Activated CD8-positive, alpha-beta T cell treated with anti-CD3 and anti-CD28 coated beads for 36 hours (primary cell): Measurements from ENCODE around the gene GLDC. TPM values are rescaled to one million over a fixed set of nuclear protein-coding genes. Genes with fewer than 3 reads are reported as not detected.

Source experiments
- ATAC-seq: fragments of 200-7000 bp; cut with Tn5 transposase; one replicate; pipeline ENCODE4 v1.10.0; 2021; ENCODE audit warnings: mild to moderate bottlenecking, moderate library complexity
- CTCF ChIA-PET: fragments of 350-600 bp; sonication (Branson Sonifier 250); formaldehyde crosslinking; loops from one replicate; lab custom pipeline; 2021; ENCODE audit warnings: antibody characterized with exemption; lab: Charles Lee
- POLR2A ChIA-PET: fragments of 350-600 bp; sonication (Branson Sonifier 250); formaldehyde crosslinking; loops from one replicate; lab custom pipeline; 2021; ENCODE audit warnings: antibody characterized with exemption; lab: Charles Lee
- DNase-seq: peaks from one replicate; pipeline ENCODE4 v3.0.0-alpha.2; 2020
- H3K27ac Mint-ChIP-seq: one replicate; pipeline ENCODE4 v1.8.0; 2021; ENCODE audit warnings: mild to moderate bottlenecking, mixed read lengths
- H3K27me3 Mint-ChIP-seq: one replicate; pipeline ENCODE4 v1.8.0; 2021; ENCODE audit warnings: mixed read lengths
- H3K36me3 Mint-ChIP-seq: one replicate; pipeline ENCODE4 v1.8.0; 2021; ENCODE audit warnings: low read depth, mixed read lengths
- H3K4me1 Mint-ChIP-seq: one replicate; pipeline ENCODE4 v1.8.0; 2021; ENCODE audit warnings: low read depth, mixed read lengths
- H3K4me3 Mint-ChIP-seq: one replicate; pipeline ENCODE4 v1.8.0; 2021; ENCODE audit warnings: mild to moderate bottlenecking, moderate library complexity, mixed read lengths
- H3K9me3 Mint-ChIP-seq: one replicate; pipeline ENCODE4 v1.8.0; 2021; ENCODE audit warnings: mixed read lengths
- CTCF ChIP-seq: fragments of 200-600 bp; IDR thresholded peaks from one replicate; pipeline ENCODE4 v1.8.0; 2022; ENCODE audit warnings: antibody characterized with exemption, mild to moderate bottlenecking
- intact Hi-C: fragments of 100-400 bp; cut with micrococcal nuclease; formaldehyde crosslinking; loops from one replicate; pipeline ENCODE4 v1.10.0; 2022
- total RNA-seq, 2 experiments: library from RNA; stranded (reverse); gene quantifications; one replicate each; pipeline ENCODE4 v1.2.3, GENCODE V29; 2021

The GLDC gene
- total RNA-seq, 2 experiments from 2014 or later = 0.63 to 1.3 TPM

- Mint-ChIP-seq H3K9me3 (no peaks in the 10 kb centered on the region), H3K27me3 (no peaks in the 10 kb centered on the region), H3K36me3 (no peaks in the 10 kb centered on the region), H3K4me1 (no peaks in the 10 kb centered on the region), H3K27ac (no peak overlapping the region), H3K4me3 (no peak overlapping the region)
- intact Hi-C loops = no loop called here
- no peak for TF ChIP-seq CTCF
- POLR2A ChIA-PET = no interaction called here
- no peak for ATAC-seq
- no peak for DNase-seq
- CTCF ChIA-PET = interaction anchor here (0.9 kb wide), 1 partner anchor 9 kb away, joined by 3 read pairs; no protein-coding TSS in a partner anchor
These were observed 87.5 kb downstream of the GLDC start for GRCh38 chr9:6557883-6558616.

GRCh38 chr9:6553866-6554265 lies 91.7 kb downstream of the GLDC start:
- no peak overlapping the region for H3K4me3 Mint-ChIP-seq
- no peak for DNase-seq
- H3K4me1 Mint-ChIP-seq = no peaks in the 10 kb centered on the region
- no peak for TF ChIP-seq CTCF
- ATAC-seq = no peak
- H3K9me3 Mint-ChIP-seq = no peaks in the 10 kb centered on the region
- ChIA-PET POLR2A (interaction anchor here (0.7 kb wide), 1 partner anchor 20 kb away, joined by 4 read pairs; no protein-coding TSS in a partner anchor), CTCF (interaction anchor here (0.8 kb wide), 1 partner anchor 13 kb away, joined by 3 read pairs; no protein-coding TSS in a partner anchor)
- H3K27me3 Mint-ChIP-seq = no peaks in the 10 kb centered on the region
- H3K27ac Mint-ChIP-seq = no peak overlapping the region
- intact Hi-C loops = no loop called here
- H3K36me3 Mint-ChIP-seq = no peaks in the 10 kb centered on the region

- H3K9me3 Mint-ChIP-seq = no peaks in the 10 kb centered on the region
- ChIA-PET CTCF (interaction anchor here (0.7 kb wide), 1 partner anchor 81 kb away, joined by 3 read pairs; no protein-coding TSS in a partner anchor), POLR2A (no interaction called here)
- no peaks in the 10 kb centered on the region for H3K36me3 Mint-ChIP-seq
- H3K27me3 Mint-ChIP-seq = no peaks in the 10 kb centered on the region
- TF ChIP-seq CTCF = no peak
- no peak overlapping the region for H3K4me3 Mint-ChIP-seq
- no peak for ATAC-seq
- no peak overlapping the region for H3K27ac Mint-ChIP-seq
- H3K4me1 Mint-ChIP-seq = no peaks in the 10 kb centered on the region
- no peak for DNase-seq
- intact Hi-C loops = no loop called here
These were observed 92.9 kb downstream of the GLDC start for GRCh38 chr9:6552498-6553121.

- no peak for ATAC-seq
- ChIA-PET POLR2A (no interaction called here), CTCF (no interaction called here)
- Mint-ChIP-seq H3K9me3 (no peaks in the 10 kb centered on the region), H3K27me3 (no peaks in the 10 kb centered on the region), H3K36me3 (no peaks in the 10 kb centered on the region), H3K27ac (no peak overlapping the region), H3K4me1 (no peaks in the 10 kb centered on the region), H3K4me3 (no peak overlapping the region)
- no peak for DNase-seq
- TF ChIP-seq CTCF = no peak
- intact Hi-C loops = no loop called here
These were observed 93.5 kb downstream of the GLDC start for GRCh38 chr9:6552033-6552432.

- DNase-seq = no peak
- no peak for ATAC-seq
- CTCF ChIA-PET = no interaction called here
- Mint-ChIP-seq H3K4me1 (no peaks in the 10 kb centered on the region), H3K36me3 (no peaks in the 10 kb centered on the region), H3K27me3 (no peaks in the 10 kb centered on the region), H3K9me3 (no peaks in the 10 kb centered on the region), H3K4me3 (no peak overlapping the region), H3K27ac (no peak overlapping the region)
- POLR2A ChIA-PET = no interaction called here
- intact Hi-C loops = no loop called here
- no peak for TF ChIP-seq CTCF
These were observed 94.4 kb downstream of the GLDC start for GRCh38 chr9:6551136-6551535.
